NCI-H226 (cell line): ENCODE data around the gene TOMM20.
"Not testable (repeated sequence)": the region's sequence is repeated elsewhere in the genome, so short reads cannot be mapped to it uniquely, and the experiment has no call there.

Experiments
- DNase-seq: peaks from one replicate; pipeline ENCODE4 v3.0.0-alpha.2; 2015

Gene TOMM20

DNA sequence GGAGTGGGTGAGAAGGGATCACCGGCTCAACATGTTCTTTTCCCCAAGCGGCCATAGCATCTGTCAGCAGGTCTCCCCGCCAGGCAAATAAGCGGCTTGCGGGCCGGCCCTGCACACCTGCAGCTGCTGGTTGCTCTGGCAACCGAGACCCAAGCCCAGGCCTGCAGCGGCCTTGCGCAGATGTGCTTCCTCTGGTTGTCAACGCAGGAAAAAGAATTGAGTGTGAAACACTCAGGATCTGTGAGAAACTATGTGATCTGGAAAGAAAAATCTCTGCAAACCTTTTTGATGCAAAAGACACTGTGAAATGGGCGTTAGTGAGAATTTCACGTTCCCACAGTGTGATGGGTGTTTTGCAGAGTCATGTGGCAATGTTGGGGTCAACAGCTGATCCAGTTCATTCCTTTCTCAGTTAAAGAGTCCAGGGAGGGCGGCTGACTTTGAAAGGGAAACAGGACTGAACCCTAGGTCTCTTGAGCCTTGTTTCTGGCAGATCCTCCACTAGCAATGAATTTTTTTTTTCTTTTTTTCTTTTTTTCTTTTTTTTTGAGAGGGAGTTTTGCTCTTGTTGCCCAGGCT is 28.4 kb downstream of the TOMM20 start:
- no peak for DNase-seq

DNA sequence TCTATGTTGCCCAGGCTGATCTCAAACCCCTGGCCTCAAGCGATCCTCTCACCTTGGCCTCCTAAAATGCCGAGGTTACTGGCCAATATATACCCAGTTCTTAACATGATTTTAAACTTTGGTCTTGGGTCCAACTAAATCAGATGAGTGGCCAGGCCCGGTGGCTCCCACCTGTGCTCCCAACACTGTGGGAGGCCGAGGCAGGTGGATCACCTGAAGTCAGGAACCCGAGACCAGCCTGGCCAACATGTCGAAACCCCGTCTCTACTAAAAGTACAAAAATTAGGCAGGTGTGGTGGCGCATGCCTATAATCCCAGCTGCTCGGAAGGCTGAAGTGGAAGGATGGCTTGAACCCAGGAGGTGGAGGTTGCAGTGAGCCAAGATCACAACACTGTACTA is 29.6 kb downstream of the TOMM20 start:
- no peak for DNase-seq

DNA sequence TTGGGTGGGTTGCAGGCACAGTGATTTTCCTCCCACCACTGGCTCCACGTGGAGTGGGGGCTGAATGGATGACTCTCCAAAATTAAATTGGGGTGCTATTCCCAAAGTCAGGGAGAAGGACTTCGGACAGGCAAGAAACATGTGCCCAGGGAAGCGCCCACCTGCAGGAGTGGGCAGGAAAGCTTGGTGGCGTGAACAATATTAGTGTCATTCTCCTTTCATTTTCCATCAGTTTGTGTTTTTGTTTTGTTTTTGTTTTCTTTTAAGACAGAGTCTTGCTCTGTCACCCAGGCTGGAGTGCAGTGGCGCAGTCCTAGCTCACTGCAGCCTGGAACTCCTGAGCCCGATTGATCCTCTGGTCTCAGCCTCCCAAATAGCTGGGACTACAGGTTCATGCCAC is 30.1 kb downstream of the TOMM20 start:
- no peak for DNase-seq

DNA sequence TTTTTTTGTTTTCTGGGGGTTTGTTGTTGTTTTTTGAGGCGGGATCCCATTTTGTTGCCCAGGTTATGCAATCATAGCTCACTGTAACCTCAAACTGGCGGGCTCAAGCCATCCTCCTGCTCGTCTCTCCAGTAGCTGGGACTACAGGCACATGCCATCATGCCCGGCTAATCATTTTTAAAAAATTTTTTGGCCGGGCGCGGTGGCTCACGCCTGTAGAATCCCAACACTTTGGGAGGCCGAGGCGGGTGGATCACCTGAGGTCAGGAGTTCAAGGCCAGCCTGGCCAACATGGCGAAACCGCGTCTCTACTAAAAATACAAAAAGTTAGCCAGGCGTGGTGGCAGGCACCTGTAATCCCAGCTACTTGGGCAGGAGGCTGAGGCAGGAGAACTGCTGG is 31.1 kb downstream of the TOMM20 start:
- DNase-seq: not testable (repeated sequence)

DNA sequence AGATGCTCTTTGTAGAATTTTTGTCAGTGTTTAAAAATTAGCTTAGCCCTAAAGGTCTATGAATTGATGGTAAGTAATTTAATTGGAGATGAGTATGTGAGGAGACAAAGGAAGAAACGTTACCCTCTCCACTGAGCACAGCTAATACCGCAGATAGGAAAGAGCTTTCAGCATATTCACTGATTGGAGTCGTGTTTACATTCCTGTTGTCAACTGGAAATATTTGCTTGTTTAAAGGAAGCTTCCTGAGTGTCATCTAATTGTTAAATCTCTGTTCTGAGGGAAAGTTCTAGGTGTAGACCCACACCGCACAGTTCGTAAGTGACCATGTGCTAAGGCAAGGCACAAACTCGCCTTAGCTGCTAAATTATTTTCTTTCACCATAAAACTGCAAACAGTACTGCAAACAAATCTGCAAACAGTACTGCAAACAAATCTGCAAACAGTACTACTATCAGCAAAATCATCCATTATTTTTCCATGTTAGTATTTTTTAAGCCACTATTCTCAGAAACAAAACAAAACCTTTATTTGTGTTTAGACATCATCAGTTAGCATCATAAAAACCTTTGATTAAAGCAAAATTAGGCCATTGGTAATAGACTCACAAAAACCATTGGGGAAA is 32.6 kb downstream of the TOMM20 start:
- DNase-seq: no peak

DNA sequence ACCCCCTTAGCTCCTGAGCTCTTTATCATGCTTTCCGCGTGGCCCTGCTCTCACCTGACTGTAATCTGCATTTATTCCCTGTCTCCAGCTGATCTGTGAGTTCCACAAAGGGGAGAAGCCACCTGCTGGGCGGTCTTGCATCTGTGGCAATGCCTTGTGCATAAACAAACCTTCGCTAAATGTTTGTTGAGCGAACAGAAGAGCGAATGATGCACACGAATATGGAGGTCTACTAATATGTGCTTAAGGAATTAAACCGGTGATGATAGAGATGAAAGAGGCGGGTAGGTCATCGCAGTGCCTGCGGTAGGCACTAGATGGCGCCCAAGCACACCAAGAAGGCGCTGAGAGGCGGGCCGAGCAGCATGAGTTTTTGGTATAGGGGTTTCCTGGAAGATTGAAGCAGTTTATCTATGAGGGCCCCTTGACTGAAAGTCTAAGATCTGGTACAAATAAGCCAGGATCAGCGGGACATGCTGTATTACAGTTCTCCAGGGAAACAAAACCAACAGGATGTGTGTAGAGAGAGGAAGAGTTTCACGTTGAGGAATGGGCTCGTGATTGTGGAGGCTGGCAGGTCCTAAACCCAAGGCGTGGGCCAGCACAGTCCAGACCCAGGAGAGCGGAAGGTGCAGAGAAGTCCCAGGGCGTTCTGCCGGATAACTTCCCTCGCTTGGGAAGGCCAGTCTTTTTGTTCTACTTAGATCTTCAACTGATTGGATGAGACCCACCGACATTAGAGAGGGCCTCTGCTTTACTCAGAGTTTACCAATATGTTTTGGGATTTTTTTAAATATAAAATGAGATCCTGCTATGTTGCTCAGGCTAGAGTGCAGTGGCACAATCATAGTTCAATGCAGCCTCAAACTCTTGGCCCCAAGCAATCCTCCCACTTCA is 34.7 kb downstream of the TOMM20 start:
- no peak for DNase-seq

DNA sequence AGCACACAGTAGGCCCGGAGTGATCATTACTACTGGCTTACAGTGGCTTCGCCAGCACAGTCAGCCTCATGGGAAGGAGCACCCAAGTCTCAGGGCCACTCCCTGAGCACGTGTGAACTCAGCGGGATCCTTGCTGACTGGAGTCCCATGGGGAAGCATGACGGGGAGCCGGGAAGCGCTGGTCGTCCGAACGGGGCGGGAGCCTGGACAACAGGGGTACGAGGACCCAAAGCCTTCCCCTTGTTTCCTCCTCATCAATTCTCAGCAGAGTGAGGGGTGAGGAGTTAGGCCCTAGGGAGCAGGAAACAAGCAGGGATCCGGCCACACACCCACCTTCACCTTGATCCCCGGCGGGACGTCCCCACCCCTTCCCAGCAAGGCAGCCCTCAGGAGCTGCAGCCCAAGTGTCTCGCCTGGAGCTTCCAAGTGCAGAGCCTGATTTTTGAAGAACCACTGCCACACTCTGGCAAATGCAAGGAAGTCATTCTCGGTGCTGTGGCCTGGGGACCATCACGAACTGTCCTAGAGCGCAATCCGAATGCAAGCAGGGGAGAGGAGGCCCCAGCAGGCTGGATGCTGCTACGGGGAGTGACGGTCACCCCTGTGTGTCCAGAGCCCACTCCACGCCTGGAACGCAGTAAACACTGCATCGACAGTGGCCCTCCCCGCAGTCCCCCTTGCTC is 35.5 kb downstream of the TOMM20 start:
- DNase-seq: no peak

DNA sequence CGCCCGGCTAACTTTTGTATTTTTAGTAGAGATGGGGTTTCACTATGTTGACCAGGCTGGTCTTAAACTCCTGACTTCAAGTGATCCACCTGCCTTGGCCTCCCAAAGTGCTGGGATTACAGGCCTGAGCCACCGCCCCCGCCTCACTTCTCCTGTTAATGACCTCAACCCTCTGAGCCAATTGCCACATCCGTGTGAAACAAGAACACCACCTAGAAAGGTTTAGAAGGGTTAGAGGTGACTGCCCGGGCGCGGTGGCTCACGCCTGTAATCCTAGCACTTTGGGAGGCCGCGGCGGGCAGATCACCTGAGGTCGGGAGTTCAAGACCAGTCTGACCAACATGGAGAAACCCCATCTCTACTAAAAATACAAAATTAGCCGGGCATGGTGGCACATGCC is 36.2 kb downstream of the TOMM20 start:
- DNase-seq: not testable (repeated sequence)

DNA sequence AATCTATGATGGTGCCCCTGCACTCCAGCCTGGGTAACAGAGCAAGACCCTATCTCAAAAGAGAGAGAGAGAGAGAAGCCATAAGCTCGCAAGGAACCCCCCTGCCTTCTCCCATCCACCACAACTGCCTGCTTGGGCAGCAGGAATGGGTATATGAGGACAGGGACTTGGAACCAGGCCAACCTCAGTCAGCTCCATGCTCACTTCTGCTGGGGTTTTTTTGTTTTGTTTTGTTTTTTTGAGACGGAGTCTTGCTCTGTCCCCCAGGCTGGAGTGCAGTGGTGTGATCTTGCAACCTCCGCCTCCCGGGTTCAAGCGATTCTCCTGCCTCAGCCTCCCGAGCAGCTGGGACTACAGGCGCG is 36.6 kb downstream of the TOMM20 start:
- not testable (repeated sequence) for DNase-seq

DNA sequence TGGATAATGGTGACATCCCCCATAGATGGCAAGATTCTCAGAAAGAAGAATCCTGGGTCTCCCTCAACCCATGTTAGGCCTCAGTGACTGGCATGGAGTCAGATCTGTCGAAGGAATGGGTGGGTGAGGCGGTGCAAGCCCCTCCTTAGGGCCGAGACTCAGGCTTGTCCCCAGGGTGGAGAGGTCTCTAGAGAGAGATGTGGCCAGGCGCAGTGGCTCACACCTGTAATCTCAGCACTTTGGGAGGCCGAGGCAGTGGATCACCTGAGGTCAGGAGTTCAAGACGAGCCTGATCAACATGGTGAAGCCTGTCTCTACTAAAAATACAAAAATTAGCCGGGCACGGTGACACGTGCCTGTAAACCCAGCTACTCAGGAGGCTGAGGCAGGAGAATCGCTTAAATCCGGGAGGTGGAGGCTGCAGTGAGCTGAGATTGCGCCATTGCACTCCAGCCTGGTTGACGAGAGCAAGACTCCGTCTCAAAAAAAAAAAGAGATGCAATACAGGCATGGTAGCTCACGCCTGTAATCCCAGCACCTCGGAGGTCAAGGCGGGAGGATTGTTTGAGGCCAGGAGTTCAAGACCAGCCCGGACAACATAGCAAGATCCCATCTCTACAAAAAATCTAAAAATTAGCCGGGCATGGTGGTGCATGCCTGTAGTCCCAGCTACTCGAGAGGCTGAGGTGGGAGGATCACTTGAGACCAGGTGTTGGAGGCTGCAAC is 37.2 kb downstream of the TOMM20 start:
- DNase-seq: not testable (repeated sequence)

DNA sequence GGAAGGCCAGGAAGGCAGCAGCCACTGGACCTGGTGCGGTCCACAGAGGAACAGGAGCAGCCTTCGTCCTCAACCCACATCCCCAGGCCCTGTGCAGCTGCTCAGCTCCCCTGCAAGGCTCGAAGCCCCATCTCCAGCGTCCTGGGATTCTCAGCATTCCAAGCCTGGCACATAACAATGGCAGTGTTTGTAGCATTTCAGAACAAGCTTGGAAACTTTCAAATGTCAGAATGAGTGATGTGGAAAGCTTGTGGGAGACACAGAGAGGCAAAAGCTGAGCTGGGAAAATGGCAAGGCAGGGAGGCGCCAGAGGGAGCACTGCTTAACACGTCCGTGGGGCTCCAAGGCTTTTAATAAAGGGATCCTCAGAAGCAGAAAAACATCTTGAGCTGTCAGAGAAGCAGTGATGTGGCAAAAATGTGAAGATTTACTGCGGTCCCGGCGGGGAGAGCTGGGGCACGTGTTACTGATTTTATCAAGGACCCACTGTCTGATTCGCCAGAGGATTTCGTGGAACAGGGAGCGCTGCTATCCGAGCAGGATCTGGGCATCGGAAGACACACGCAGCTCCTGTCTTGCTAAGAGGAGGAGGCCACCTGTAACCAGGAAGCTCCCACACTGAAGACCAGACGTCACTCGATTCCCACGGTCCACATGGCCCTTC is 38.1 kb downstream of the TOMM20 start:
- no peak for DNase-seq

DNA sequence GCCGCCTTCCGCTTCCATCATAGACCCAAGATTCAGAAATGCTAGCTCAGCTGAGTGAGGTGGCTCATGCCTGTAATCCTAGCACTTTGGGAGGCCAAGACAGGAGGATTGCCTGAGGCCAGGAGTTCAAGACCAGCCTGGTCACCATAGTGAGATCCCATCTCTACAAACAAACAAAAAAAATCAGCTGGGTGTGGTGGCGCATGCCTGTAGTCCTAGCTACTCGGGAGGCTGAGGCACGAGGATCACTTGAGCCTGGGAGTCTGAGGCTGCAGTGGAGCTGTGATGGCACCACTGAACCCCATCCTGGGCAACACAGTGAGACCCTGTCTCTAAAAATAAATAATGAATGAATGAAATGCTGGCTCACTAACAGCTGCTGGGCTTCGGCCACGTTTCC is 39.7 kb downstream of the TOMM20 start:
- DNase-seq: no peak

DNA sequence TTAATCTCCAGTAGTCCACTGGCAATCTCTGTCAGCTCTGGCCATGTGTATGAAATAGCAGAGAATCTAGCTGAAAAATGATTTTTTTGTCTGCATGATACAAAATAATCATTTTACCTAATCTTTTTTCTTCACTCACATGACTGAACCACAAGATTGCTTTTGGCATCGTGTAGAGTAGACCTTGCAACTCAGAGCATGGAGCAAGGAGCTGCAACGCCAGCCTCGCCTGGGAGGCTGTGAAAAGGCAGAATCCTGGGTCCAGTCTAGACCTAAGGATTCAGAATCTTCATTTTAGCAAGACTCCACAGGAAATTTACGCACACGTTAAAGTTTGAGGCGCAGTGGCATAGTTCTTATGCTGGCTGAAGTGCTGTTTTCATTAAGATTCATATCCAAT is 40.2 kb downstream of the TOMM20 start:
- DNase-seq: no peak

DNA sequence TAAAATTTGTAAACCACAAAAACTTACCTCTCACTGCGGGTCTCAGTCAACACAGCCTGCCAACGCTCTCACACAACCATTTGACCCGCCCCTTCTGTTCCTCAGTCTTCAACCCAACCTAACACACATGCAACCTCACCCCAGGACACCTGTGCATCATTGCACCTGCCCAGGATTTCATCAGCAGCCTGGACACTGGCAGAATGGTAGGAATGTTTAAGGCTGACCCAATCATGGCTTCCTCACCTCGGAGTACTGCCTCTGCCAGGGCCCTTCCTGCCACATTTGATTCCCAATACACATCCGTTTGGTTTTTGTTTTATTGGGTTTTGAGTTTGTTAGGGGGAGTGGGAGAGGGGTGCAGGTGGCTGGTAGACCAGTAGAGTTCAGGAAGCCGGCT is 40.7 kb downstream of the TOMM20 start:
- no peak for DNase-seq

DNA sequence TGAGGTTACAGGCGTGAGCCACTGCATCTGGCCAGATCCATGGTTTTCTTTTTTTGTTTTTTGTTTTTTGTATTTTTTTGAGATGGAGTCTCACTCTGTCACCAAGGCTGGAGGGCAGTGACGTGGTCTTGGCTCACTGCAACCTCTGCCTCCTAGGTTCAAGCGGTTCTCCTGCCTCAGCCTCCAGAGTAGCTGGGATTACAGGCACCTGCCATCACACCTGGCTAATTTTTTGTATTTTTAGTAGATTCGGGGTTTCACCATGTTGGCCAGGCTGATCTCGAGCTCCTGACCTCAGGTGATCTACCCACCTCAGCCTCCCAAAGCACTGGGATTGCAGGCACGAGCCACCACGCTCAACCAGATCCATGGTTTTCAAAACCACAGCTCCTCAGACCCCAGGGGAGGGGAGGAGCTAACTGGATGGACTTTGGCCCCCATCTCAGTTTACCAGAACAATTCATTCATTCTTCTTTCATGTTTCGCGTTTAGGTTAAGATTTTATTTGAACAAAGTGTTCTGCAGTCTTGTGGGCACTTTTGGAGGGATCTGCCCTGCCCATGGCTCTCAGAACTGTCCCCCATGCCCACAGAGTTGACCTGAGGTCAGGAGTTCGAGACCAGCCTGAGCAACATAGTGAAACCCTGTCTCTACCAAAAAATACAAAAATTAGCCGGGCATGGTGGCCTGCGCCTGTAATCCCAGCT is 43.1 kb downstream of the TOMM20 start:
- not testable (repeated sequence) for DNase-seq

DNA sequence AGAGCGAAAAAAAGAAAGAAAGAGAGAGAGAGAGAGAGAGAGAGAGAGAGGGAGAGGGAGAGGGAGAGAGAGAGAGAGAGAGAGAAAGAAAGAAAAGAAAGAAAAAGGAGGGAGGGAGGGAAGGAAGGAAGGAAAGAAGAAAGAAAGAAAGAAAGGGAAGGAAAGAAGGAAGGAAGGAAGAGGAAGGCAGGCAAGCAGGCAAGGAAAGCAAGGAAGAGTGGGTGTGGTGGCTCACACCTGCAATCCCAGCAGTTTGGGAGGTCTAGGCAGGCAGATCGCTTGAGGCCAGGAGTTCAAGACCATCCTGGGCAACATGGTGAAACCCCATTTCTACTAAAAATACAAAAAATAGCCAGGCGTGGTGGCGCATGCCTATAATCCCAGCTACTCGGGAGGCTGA is 47.8 kb downstream of the TOMM20 start:
- DNase-seq: not testable (repeated sequence)

DNA sequence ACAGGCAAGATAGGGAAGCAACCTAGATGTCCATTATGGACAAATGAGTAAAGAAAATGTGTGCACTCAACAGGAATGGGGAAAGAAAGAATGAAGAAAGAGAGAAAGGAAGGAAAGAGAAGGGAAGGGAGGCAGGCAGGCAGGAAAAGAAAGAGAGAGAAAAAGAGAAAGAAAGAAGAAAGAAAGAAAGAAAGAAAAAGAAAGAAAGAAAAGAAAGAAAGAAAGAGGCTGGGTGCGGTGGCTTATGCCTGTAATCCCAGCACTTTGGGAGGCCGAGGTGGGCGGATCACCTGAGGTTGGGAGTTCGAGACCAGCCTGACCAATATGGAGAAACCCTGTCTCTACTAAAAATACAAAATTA is 48.4 kb downstream of the TOMM20 start:
- not testable (repeated sequence) for DNase-seq

DNA sequence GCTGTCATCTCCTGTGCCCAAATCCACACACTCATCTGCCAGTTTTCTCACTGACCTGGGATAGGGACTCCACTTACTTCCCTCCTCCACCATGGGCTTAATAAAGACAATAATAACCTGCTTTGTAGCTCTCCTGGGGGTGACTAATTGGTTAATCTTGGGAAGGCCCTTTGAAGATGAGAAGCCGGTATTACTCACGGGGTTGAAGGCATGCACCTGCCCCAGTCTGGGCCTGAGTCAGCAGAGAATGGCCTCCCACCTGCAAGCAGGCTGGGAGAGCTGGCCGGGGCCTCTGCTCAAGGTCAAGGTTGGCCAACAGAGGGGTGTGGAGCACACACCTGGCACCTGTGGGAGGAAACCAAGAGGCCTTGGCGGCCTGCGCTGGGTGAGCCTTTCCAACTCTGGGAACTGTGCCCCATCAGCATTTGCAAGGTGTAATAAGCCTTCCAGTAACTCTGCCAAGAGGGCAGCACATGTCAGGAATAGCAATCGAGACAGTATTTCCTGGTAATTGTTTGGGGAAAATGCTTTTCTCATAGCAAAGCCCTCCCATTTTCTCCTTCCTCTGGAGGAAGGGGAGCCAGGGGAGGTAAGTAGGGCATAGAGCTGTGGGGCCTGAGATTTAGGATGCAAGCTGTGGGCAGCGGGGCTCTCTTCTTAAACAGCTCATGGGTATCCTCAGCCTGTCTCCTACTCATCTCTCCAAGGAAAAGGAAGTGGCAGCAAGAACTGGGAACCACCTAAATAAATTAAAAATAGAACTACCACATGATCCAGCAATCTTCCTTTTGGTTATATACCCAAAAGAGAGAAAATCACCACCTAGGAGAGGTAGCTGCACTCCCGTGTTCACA is 49.0 kb downstream of the TOMM20 start:
- DNase-seq: peak; percentile 52

DNA sequence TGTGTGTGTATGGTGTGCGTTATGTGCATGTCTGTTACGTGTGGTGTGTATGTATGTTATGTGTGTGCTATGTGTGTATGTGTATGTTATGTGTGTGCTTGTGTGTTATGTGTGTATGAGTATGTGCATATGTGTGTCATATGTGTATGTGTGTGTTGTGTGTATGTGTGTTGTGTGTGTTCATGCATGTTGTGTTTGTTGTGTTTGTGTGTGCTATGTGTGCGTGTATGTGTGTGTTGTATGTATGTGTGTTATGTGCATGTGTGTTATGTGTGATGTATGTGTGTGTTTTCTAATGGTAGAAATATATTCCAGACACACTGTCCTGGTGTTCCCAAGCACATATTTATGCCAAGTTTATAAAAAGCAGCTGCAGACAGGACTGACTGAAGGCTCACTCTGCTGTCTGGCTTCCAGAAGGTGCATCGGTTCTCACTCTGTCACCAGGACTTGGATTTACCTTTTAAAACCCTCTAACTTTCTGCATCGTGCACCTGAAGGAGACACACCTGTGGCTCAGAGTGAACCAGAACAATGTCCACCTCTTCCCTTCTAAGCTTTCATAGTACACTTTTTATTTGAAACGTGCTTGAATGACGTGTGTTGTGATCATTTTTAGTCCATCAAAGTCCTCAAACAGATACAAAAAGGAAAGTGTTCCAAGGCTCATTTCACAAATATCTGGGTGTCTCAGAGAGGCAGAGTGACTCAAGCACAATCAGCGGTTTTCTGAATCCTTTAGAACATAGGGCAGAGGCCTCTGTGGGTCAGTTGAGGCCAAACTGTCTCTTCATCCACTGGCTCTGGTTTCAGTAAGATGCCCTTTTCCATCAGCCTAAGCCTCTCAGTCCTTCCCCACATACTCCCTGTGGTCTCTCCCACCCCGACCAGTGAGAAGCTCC is 49.9 kb downstream of the TOMM20 start:
- no peak for DNase-seq
